GM21447 (cell line): Measurements from ENCODE around the gene ZNRF1.

Source experiments
- ATAC-seq: cut with Tn5 transposase; IDR thresholded peaks from one replicate; pipeline ENCODE4 v1.9.1; 2021; ENCODE audit not compliant: unreplicated experiment

The ZNRF1 gene

DNA sequence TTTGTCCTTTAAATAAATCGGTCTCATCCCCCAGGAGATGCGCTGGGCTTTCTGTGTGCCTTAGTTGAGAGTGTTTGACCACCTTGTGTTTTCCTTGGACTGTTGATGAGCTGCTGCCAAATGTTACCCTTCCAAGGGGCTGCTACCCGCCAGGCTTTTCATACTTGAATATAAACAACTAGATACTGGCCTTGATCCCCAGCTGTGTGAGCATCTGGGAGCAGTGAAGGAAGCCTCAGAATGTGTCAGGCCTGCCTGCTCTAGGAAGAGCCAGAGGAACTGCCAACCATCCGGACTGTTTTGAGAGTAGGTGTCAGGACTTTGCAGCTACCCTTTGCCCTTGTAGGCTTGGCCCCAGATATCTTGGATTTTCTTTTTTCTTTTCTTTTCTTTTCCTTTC, 60.0 kb downstream of the ZNRF1 start:
- ATAC-seq = no peak

GRCh38 chr16:75059411-75059810, 60.6 kb downstream of the ZNRF1 start:
- ATAC-seq = no peak

DNA sequence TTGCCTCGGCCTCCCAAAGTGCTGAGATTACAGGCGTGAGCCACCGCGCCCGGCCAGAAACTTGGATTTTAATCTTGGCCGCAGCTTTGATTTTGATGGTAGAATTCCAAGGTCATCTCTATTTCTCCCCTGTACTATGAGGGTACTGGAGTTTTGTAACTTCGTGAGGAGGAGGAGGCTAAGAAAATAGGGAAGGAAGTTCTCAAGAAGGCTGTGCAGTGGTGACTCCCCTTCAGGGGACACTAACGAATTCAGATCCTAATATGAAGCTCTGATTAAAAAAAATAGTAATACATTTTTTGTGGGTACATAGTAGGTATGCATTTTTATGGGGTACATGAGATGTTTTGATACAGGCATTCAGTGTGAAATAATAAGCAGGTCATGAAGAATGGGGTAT, 61.9 kb downstream of the ZNRF1 start:
- ATAC-seq = no peak

- ATAC-seq = no peak
Observed at GRCh38 chr16:75061669-75062068, 62.8 kb downstream of the ZNRF1 start.

- ATAC-seq = no peak
Observed at GRCh38 chr16:75062135-75062975, 63.5 kb downstream of the ZNRF1 start.

DNA sequence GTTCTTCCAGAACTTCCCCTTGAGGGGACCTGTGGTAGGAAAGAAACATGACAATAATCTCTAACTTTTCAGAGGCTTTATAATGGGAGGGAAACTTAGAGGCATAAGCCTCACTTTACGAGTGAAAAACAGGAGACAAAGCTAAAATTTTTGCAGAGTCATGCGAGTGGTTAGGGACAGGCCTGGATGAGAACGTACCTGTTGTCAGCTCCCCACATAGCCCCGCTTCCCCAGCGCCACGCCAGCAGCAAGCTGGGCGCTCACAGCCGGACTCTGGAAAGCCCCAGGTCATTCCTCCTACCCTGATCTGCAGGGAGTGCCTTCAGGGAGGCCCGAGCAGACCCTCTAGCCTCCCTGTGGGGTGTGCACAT, 64.1 kb downstream of the ZNRF1 start:
- no peak for ATAC-seq

DNA sequence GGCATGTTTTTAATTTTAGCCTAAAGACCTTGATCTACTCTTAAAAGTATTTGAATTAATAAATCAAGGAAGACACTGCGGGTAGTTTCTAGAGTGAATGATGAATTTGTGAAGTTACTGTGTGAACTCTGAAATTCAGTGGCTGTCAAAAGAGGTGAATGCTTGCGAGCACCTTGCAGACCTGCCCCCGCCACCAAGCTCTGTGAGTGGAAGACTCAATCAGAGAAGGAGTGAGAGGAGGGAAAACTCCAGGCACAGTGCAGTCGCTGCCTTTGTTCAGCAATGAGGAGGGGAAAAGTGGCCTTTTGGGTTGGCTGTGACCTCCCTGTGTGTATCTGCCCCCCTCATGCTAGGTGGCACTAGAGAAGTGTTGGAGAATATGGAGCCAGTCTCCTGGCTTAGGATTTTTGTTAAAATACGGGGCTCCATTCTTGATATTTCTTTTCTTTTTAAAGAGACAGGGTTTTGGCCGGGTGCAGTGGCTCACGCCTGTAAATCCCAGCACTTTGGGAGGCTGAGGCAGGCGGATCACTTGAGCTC, 64.8 kb downstream of the ZNRF1 start:
- ATAC-seq = no peak

GRCh38 chr16:75064403-75065148, 65.8 kb downstream of the ZNRF1 start:
- no peak for ATAC-seq

DNA sequence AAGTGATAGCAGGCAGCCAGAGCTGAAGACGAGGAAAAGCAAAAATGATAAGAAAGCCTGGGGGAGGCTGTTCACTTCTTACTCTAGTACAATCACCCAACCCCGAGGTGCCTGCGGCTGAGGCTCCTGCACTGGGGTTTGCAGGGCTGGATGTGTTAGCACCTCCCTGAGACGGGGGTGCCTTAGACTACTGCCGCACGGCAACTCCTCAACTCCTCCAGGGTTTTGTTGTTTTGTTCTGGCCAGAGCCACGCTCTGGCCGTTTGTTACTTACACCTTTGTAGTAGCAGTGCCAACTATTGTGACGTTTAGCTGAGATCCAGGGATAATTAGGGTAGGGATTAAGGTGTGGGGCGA, 66.3 kb downstream of the ZNRF1 start:
- no peak for ATAC-seq

- ATAC-seq = no peak
Observed at GRCh38 chr16:75065521-75066149, 66.8 kb downstream of the ZNRF1 start.

DNA sequence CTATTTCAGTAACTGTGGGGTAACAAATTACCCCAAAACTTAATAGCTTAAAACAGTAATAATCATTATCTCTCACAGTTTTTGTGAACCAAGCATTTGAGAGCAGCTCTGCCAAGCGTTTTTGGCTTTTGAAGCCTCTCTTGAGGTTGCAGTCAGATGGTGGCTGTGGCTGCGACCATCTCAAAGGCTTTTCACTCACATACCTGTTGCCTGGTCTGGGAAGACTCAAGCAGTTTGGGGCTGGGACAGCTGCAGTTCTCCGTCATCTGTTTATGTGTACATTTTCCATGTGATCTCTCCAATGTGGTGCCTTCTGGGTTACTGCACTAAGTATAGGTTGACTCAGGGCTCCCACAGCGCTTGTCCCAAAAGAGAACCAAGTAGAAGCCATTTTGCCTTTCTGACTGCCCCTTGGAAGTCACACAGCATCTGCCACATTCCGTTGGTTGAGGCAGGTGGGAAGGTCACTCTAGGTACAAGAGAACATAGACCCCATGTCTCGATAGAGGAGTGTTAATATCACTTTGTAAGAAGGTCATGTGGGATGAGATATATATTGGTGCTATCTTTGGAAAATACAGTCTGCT, 68.1 kb downstream of the ZNRF1 start:
- ATAC-seq = no peak

- ATAC-seq = no peak
Observed at GRCh38 chr16:75068085-75069031, 69.5 kb downstream of the ZNRF1 start.

- no peak for ATAC-seq
Observed at GRCh38 chr16:75070012-75070841, 71.4 kb downstream of the ZNRF1 start.

- ATAC-seq = no peak
Observed at GRCh38 chr16:75071621-75072020, 72.8 kb downstream of the ZNRF1 start.

DNA sequence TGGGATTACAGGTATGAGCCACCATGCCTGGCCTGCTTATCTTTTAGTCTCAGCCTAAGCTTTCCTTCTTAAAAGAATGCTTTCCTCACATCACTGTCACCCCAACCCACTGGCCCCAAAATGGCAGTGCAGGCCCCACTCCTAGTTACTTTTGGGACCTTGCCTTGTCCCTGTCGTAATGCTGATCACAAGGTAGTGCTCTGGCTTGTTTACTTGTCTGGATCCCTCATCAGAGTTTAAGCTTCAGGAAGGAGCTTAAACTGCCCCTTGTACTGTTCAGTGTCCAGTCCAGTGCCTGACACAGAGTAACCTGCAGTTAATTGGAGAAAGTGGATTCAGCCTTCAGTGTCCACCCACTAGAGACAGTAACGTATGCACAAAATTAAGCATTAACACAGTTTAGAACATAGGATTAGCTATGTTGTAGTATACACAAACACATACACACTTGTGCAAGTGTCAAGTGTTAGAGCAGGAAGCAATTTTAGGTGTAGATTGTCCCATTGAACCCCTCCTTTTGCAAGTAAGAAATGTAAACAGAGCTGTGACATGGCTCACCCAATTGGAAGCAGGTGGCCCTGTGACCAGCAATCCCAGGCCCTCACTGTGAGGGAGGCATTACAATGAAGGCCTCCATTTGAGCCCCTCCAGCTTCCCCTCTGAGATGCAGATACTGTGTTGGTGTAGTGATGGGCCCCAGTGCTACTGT, 73.6 kb downstream of the ZNRF1 start:
- no peak for ATAC-seq

- ATAC-seq = no peak
Observed at GRCh38 chr16:75073545-75074303, 74.9 kb downstream of the ZNRF1 start.

DNA sequence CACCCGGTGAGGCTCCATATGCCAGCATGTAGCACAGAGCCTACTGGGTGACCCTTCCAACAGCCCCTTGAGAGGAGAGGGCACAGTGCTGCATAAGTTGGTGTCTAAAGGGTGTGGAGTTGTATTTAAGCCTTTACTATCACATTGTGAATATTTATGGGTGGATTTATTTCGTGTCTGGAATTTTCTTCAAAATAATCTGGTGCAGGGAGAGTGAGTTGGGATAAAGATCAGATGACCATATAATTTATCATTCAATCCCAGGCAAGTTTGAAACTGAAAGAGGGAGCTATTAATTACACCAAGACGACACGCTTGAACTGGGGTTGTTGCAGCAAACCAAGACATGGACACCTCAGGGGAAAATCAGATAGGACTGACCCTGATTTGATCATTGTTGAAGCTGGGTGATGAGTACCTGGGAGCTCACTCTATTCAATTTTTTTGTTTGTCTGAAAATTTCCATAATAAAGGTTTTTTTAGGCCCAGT, 75.5 kb downstream of the ZNRF1 start:
- no peak for ATAC-seq
